GM03348 (cell line): ENCODE measurements around the gene CNTLN.
A peak's percentile ranks its signal among the peaks of the same experiment; 100 is the strongest.
"Not testable (repeated sequence)": the region's sequence is repeated elsewhere in the genome, so short reads cannot be mapped to it uniquely, and the experiment has no call there.

Experiments used
- DNase-seq: peaks from one replicate; pipeline ENCODE4 v3.0.0; 2012; ENCODE audit warnings: low spot score

CNTLN gene

GRCh38 chr9:17191082-17191481, 56.2 kb downstream of the CNTLN start:
- DNase-seq: peak; percentile 8

- no peak for DNase-seq
Measured at GRCh38 chr9:17204611-17205152, 69.8 kb downstream of the CNTLN start.

GRCh38 chr9:17216011-17216410, 81.2 kb downstream of the CNTLN start:
- no peak for DNase-seq

GRCh38 chr9:17216646-17217045, 81.8 kb downstream of the CNTLN start:
- DNase-seq: no peak

DNA sequence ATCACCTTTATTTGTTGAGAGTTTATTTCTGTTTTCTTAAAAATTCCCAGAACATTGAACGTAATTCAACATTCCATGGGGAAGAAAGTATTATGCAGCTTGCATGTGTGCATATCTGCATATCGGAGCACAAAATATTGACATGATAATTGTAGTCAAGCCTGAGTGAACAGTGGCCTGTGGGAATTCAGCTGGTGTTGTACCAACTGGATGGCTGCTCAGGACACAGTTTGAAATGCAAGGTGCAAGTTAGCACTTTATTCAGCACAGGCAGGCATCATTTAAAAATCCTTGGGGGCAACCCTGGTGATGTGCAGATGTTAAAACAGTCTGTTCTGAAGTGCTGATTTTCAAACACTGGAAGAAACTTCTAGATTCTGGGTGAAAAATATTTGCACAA, 82.4 kb downstream of the CNTLN start:
- no peak for DNase-seq

- DNase-seq: peak; percentile 14
Measured at GRCh38 chr9:17219261-17219660, 84.4 kb downstream of the CNTLN start.

DNA sequence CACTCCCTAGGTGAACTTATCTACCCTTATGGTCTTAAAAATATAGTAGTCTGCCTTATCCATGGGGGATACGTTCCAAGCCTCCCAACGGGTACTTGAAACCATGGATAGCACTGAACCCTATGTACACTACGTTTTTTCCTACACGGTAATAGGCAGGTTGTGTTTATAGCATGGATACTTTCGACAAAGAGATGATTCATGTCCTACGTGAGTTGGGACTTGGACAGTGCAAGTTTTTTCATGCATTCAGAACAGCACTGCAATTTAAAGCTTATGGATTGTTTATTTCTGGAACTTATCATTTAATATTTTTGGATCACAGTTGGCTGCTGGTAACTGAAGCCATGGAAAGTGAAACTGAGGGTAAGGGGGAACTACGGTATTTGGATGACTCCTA, 88.1 kb downstream of the CNTLN start:
- no peak for DNase-seq

GRCh38 chr9:17225407-17225806, 90.6 kb downstream of the CNTLN start:
- no peak for DNase-seq

DNA sequence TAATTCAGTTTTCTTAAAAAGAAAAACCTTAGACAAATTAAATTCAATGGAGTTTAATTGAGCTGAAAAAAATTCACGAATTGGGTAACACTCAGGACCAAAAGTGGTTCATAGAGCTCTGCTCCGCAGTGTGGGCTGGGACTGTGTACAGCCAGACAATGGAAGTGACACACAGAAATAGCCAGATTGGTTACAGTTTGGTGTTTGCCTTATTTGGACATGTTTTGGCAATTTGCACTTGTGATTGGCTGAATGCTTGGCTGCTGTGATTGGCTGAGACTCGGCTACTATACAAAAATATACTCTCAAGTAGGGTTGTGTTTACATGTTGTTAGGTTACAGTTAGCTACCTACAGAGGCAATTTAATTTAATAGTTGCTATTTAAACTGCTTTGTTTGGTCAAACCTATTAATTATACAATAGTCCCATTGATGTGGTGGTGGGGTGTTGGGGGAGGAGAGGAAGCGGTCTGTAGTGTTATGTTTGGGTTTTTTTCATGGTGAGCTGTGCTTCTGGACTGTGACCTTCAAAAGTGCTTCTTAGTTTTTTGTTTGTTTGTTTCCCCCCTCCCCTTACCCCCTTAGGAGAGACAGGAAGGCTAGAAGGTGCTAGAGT, 95.2 kb downstream of the CNTLN start:
- no peak for DNase-seq

DNA sequence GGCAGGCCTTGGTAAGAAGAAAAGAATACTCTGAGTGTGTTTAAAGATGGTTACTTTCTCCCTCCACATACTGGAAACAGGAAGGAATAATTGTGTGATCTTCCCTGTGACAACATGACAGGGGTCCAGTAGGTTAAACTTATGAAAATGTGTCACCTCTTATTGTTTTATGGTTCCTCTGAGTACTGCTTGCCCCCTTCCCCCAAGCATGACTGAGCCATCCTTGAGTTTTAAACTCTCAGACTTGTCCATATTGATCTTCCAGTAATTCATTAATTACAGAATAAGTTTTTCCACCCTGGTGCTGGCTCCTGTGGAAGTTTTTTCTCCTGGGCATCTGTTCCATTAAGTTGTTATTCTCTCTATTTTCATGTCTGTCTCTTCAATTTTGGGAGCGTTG, 95.8 kb downstream of the CNTLN start:
- no peak for DNase-seq

GRCh38 chr9:17236147-17236546, 101.3 kb downstream of the CNTLN start:
- DNase-seq: no peak

- no peak for DNase-seq
Measured at GRCh38 chr9:17246770-17247169, 111.9 kb downstream of the CNTLN start.

- DNase-seq: no peak
Measured at GRCh38 chr9:17251100-17251499, 116.3 kb downstream of the CNTLN start.

- not testable (repeated sequence) for DNase-seq
Measured at GRCh38 chr9:17268531-17269188, 133.8 kb downstream of the CNTLN start.

DNA sequence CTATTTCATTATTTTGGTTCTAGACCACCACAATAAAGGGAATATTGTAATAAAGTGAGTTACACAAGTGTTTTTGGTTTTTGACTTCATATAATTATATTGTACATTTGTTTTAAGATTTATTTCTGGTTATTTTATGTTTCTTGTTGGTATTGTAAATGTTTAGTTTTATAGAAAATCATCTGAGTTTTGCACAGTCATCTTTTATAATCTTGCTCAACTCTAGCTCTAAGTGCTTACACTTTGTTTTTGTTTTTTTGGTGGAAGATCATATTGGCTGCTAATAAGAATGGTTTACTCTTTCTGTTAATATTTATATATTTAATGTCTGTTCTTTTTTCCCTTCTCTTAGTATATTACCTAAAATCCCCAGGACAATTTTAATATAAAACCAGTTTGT, 135.0 kb downstream of the CNTLN start:
- DNase-seq: no peak

GRCh38 chr9:17272536-17272935, 137.7 kb downstream of the CNTLN start:
- DNase-seq: no peak

GRCh38 chr9:17280350-17281012, 145.6 kb downstream of the CNTLN start:
- DNase-seq: no peak

- not testable (repeated sequence) for DNase-seq
Measured at GRCh38 chr9:17290673-17291072, 155.8 kb downstream of the CNTLN start.

DNA sequence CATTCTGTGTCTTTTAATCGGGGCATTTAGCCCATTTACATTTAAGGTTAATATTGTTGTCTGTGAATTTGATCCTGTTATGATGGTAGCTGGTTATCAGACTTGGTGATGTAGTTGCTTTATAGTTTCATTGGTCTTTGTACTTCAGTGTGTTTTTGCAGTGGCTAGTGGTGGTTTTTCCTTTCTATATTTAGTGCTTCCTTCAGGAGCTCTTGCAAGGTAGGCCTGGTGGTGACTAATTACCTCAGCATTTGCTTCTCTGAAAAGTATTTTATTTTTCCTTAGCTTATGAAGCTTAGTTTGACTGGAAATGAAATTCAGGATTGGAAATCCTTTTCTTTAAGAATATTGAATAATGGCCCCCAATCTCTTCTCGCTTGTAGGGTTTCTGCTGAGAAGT, 156.9 kb downstream of the CNTLN start:
- no peak for DNase-seq

- no peak for DNase-seq
Measured at GRCh38 chr9:17293685-17294084, 158.8 kb downstream of the CNTLN start.

DNA sequence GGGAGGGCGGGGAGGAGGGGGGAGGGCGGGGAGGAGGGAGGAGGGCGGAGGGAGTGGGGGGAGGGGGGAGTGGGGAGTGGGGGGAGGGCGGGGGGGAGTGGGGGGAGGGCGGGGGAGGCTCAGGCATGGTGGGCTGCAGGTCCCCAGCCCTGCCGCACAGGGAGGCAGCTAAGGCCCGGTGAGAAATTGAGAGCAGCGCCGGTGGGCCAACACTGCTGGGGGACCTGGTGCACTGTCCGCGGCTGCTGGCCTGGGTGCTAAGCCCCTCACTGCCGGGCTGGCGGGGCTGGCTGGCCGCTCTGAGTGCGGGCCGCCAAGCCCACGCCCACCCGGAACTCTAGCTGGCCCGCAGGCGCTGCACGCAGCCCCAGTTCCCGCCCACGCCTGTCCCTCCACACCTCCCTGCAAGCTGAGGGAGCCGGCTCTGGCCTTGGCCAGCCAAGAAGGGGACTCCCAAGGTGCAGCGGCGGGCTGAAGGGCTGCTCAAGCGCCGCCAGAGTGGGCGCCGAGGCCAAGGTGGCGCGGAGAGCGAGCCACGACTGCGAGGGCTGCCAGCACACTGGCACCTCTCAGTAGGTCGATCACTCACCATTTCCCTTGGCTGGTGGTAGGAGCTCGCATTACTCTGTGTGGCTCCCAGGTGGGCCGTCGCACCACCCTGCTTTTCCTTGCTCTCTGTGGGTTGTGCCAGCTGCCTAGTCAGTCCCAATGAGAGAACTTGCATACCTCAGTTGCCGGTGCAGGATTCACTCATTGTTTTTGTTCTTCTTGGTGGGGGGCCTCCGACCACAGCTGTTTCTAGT, 160.2 kb downstream of the CNTLN start:
- no peak for DNase-seq

- DNase-seq: peak; percentile 5
Measured at GRCh38 chr9:17315341-17315740, 180.5 kb downstream of the CNTLN start.
